ENCODE measurements around the gene HEATR9.

GRCh38 chr17:35889818-35890773 lies 21.4 kb upstream of the HEATR9 start:
- TF ChIP-seq CTCF (IDR thresholded peaks at IDR 0.05) (no peak), POLR2AphosphoS5 (IDR thresholded peaks at IDR 0.05; ENCODE audit: insufficient read depth in 1 of 2, low read depth in 1 of 2) (no peak)
